Measurements from ENCODE around the gene SREK1IP1. TPM values are rescaled to one million over a fixed set of nuclear protein-coding genes. Genes with fewer than 3 reads are reported as not detected.

The SREK1IP1 gene
- total and polyA plus RNA-seq, 2 of the 13 experiments (the other 11 are each of a cell fraction or from before 2014, with no cell fraction given) = 3.1 to 16.5 TPM

DNA sequence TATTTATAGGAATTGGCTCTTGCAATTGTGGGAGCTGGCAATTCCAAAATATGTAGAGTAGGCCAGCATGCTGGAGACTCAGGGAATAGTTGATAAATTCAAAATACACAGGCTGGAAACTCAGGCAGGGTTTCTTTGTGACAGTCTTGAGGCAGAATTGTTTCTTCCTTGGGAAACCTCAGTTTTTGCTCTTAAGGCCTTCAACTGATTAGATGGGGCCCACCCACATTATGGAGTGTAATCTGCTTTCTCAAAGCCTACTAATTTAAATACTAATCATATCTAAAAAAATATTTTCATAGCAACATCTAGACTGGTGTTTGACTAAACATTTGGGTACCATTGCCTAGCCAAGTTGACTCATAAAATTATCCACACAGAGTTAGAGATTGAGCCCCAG lies 27.8 kb upstream of the SREK1IP1 start:
- Histone ChIP-seq H3K27me3 (ENCODE audit: control insufficient read depth in 1 of 2, insufficient read depth in 2 of 2, low read length in 2 of 2) (no peaks in the 10 kb centered on the region), H3K9me3 (ENCODE audit: low read length) (no peaks in the 10 kb centered on the region), H2AFZ (ENCODE audit: low read length) (no peak overlapping the region), H3K4me1 (ENCODE audit: insufficient read depth, low read length) (peaks cover 16% of the 10 kb centered on the region), H3K9ac (ENCODE audit: insufficient read depth, low read depth, low read length) (no peak overlapping the region), H4K20me1 (ENCODE audit: insufficient read depth, low read length) (no peaks in the 10 kb centered on the region), H3K27ac (ENCODE audit: extremely low read length, insufficient read depth, low read length) (no peak overlapping the region), H3K36me3 (replicated peaks in 1 of 2; ENCODE audit: control insufficient read depth in 1 of 2, insufficient read depth in 2 of 2, low read length in 2 of 2) (peaks cover 0 to 2% of the 10 kb centered on the region in 2 experiments; a peak in 4 of 5 replicates), H3K4me3 (replicated peaks in 1 of 3; ENCODE audit: insufficient read depth in 1 of 3, low read depth in 2 of 3, low read length in 3 of 3) (no peak overlapping the region), H3K79me2 (ENCODE audit: insufficient read depth, low read length) (no peaks in the 10 kb centered on the region), H3K4me2 (ENCODE audit: low read depth, low read length) (no peak overlapping the region)
- DNase-seq (ENCODE audit: low spot score) (no peak), FAIRE-seq (no peak), ATAC-seq (no peak)
- TF ChIP-seq KIAA2018 (CRISPR knock-in tag; IDR thresholded peaks at IDR 0.05; ENCODE audit: borderline replicate concordance) (no peak), TBX2 (CRISPR knock-in tag; IDR thresholded peaks at IDR 0.05; ENCODE audit: borderline replicate concordance) (no peak), ZNF572 (CRISPR knock-in tag; IDR thresholded peaks at IDR 0.05) (no peak), IRF1 (CRISPR knock-in tag; IDR thresholded peaks at IDR 0.05; ENCODE audit: low read depth) (no peak), SOX13 (IDR thresholded peaks at IDR 0.05) (no peak), SOX13 (CRISPR knock-in tag; conservative IDR thresholded peaks at IDR 0.05 in 1 of 2, IDR thresholded peaks at IDR 0.05 in 1 of 2) (no peak), FOXA3 (CRISPR knock-in tag; IDR thresholded peaks at IDR 0.05) (no peak), TAF1 (CRISPR knock-in tag; IDR thresholded peaks at IDR 0.05) (no peak), ZNF737 (CRISPR knock-in tag; IDR thresholded peaks at IDR 0.05; ENCODE audit: borderline replicate concordance) (no peak), RERE (CRISPR knock-in tag; IDR thresholded peaks at IDR 0.05; ENCODE audit: low read depth) (no peak), ZNF3 (CRISPR knock-in tag; IDR thresholded peaks at IDR 0.05) (no peak)
- BruUV-seq (replicated peaks) = no TSS peak
- in situ Hi-C loops (cut with HindIII; ENCODE audit: extremely low pct_ligation_motif_present, low pct_unique_long_range_greater_than_20kb) (no loop called here), intact Hi-C loops (cut with micrococcal nuclease; ENCODE audit: unreplicated experiment) (no loop called here)
- ChIA-PET POLR2A (no interaction called here), CTCF (ENCODE audit: low intra/inter-chr PET ratio, low total read pairs) (no interaction called here)
